Keratinocyte (primary cell): ENCODE results near the gene RCSD1. TPM values are rescaled to one million over a fixed set of nuclear protein-coding genes. Genes with fewer than 3 reads are reported as not detected.

Experiments
- DNase-seq: peaks from one replicate; pipeline ENCODE4 v3.0.0-alpha.2; 2011; ENCODE audit warnings: low read depth, missing footprints, low spot score
- FAIRE-seq: peaks from 2 replicates; lab custom pipeline; 2011; peaks lifted over from hg19 to GRCh38; lab: Jason Lieb, UNC
- H2AFZ ChIP-seq: 2 replicates; pipeline ENCODE4 v1.6.0; 2012; ENCODE audit warnings: low read length, control low read depth, inconsistent platforms; ENCODE audit not compliant: control insufficient read depth
- H3K27ac ChIP-seq: 2 replicates; pipeline ENCODE4 v1.5.1; 2011; ENCODE audit warnings: low read length; ENCODE audit not compliant: control insufficient read depth, insufficient read depth
- H3K27me3 ChIP-seq: 3 replicates; pipeline ENCODE4 v1.6.0; 2011; ENCODE audit warnings: low read length; ENCODE audit not compliant: control insufficient read depth, insufficient read depth; ENCODE audit errors: extremely low read depth
- H3K36me3 ChIP-seq, 2 experiments: 2 replicates in 1 of 2; 3 replicates in 1 of 2; pipeline ENCODE4 v1.5.1; 2011; ENCODE audit warnings: low read length in 2 of 2, mild to moderate bottlenecking in 1 of 2; ENCODE audit not compliant: control insufficient read depth in 2 of 2, insufficient read depth in 2 of 2; ENCODE audit errors: extremely low read depth in 1 of 2
- H3K4me1 ChIP-seq: 3 replicates; pipeline ENCODE4 v1.5.1; 2011; ENCODE audit warnings: low read length; ENCODE audit not compliant: control insufficient read depth, insufficient read depth; ENCODE audit errors: extremely low read depth
- H3K4me2 ChIP-seq: 3 replicates; pipeline ENCODE4 v1.6.0; 2011; ENCODE audit warnings: low read depth, low read length; ENCODE audit not compliant: control insufficient read depth, insufficient read depth; ENCODE audit errors: extremely low read depth
- H3K4me3 ChIP-seq, 3 experiments: fragments of 200-600 bp in 1 of 3; sonication (generic) in 1 of 3; 2 replicates in 2 of 3; 3 replicates in 1 of 3; pipeline ENCODE4 v1.5.1; 2011 to 2016; ENCODE audit warnings: low read length in 3 of 3, mild to moderate bottlenecking in 3 of 3, control low read depth in 2 of 3, inconsistent platforms in 1 of 3, low read depth in 1 of 3, mixed read lengths in 1 of 3, mixed run types in 1 of 3, moderate library complexity in 1 of 3; ENCODE audit not compliant: control insufficient read depth in 2 of 3, insufficient read depth in 2 of 3; ENCODE audit errors: extremely low read depth in 1 of 3
- H3K79me2 ChIP-seq: 2 replicates; pipeline ENCODE4 v1.6.0; 2012; ENCODE audit warnings: low read length; ENCODE audit not compliant: control insufficient read depth, insufficient read depth
- H3K9ac ChIP-seq: 3 replicates; pipeline ENCODE4 v1.6.0; 2011; ENCODE audit warnings: low read length; ENCODE audit not compliant: control insufficient read depth, insufficient read depth; ENCODE audit errors: extremely low read depth
- H3K9me1 ChIP-seq: 3 replicates; pipeline ENCODE4 v1.6.0; 2011; ENCODE audit warnings: low read length; ENCODE audit not compliant: control insufficient read depth, insufficient read depth; ENCODE audit errors: extremely low read depth
- H3K9me3 ChIP-seq: 2 replicates; pipeline ENCODE4 v1.5.1; 2012; ENCODE audit warnings: low read depth, low read length; ENCODE audit not compliant: control insufficient read depth
- H4K20me1 ChIP-seq: 3 replicates; pipeline ENCODE4 v1.6.0; 2011; ENCODE audit warnings: low read length; ENCODE audit not compliant: control insufficient read depth, insufficient read depth; ENCODE audit errors: extremely low read depth
- EZH2 ChIP-seq: IDR thresholded peaks from one replicate; pipeline ENCODE4 v1.6.1; 2012; ENCODE audit warnings: inconsistent platforms, mild to moderate bottlenecking, low read length, moderate library complexity
- dilution Hi-C: fragments of 300-500 bp; cut with MboI; formaldehyde crosslinking; loops from one replicate; pipeline ENCODE4 v1.7.0; 2020; ENCODE audit warnings: low sequenced_read_pairs; ENCODE audit not compliant: extremely low pct_ligation_motif_present
- polyA plus RNA-seq, 5 experiments: library from polyadenylated mRNA; depleted of rRNA in 3 of 5; stranded (reverse) in 3 of 5; stranded (forward) in 1 of 5; unstranded in 1 of 5; fragments of >200 nt; gene quantifications; 1 replicate in 1 of 5; 2 replicates in 3 of 5; 3 replicates in 1 of 5; pipeline versions ENCODE4 v1.2.1 to v1.2.3, GENCODE V29; 2011 to 2012; ENCODE audit warnings: missing spikeins in 2 of 5, low read depth in 1 of 5, low replicate concordance in 1 of 5
- TF ChIP-seq, protein P1 (sequence below), 3 experiments: IDR thresholded peaks in 1 of 3; conservative IDR thresholded peaks in 1 of 3; optimal IDR thresholded peaks in 1 of 3; 2 replicates in 2 of 3; 3 replicates in 1 of 3; pipeline versions ENCODE3 to v1.5.1; 2011; ENCODE audit warnings: low read length in 3 of 3, mild to moderate bottlenecking in 3 of 3, moderate library complexity in 2 of 3, control low read depth in 1 of 3, inconsistent platforms in 1 of 3; ENCODE audit not compliant: insufficient read depth in 2 of 3; ENCODE audit errors: extremely low read depth in 1 of 3

The RCSD1 gene
- polyA plus RNA-seq, 1 donor (not counting 4 experiments of a cell fraction or from before 2014, with no cell fraction given) = 0.03 TPM

DNA sequence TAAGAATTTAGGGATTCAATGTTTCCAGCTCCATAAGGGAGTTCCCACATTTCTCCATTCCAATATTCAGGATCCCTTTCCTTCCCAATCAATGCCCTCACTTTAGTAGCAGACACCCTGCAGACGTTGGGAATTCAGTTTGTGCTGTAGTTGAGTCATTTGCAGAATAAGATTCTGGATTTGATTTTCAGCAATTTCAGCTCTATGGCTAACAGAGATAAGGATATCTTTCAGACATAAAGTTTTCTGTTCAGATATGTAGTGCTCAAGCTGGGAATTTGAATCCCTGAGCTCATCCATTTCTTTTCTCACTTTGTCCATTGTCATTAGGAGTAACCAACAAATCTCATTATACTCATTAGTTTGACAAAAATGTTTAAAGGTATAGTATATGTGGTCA is 104.8 kb downstream of the RCSD1 start:
- H2AFZ ChIP-seq = no peak overlapping the region
- H3K4me2 ChIP-seq = no peak overlapping the region
- H3K27ac ChIP-seq = no peak overlapping the region
- no peaks in the 10 kb centered on the region for H3K27me3 ChIP-seq
- dilution Hi-C loops = no loop called here
- FAIRE-seq (no peak), DNase-seq (no peak)
- H3K4me1 ChIP-seq = no peaks in the 10 kb centered on the region
- H3K4me3 ChIP-seq = no peak overlapping the region
- H3K36me3 ChIP-seq = peaks cover 8 to 17% of the 10 kb centered on the region in 2 experiments
- H3K79me2 ChIP-seq = peaks cover 93% of the 10 kb centered on the region
- H4K20me1 ChIP-seq = peaks cover 7% of the 10 kb centered on the region
- H3K9me3 ChIP-seq = no peaks in the 10 kb centered on the region
- no peak overlapping the region for H3K9ac ChIP-seq
- TF ChIP-seq, protein P1, sequence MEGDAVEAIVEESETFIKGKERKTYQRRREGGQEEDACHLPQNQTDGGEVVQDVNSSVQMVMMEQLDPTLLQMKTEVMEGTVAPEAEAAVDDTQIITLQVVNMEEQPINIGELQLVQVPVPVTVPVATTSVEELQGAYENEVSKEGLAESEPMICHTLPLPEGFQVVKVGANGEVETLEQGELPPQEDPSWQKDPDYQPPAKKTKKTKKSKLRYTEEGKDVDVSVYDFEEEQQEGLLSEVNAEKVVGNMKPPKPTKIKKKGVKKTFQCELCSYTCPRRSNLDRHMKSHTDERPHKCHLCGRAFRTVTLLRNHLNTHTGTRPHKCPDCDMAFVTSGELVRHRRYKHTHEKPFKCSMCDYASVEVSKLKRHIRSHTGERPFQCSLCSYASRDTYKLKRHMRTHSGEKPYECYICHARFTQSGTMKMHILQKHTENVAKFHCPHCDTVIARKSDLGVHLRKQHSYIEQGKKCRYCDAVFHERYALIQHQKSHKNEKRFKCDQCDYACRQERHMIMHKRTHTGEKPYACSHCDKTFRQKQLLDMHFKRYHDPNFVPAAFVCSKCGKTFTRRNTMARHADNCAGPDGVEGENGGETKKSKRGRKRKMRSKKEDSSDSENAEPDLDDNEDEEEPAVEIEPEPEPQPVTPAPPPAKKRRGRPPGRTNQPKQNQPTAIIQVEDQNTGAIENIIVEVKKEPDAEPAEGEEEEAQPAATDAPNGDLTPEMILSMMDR (optimal IDR thresholded peaks at IDR 0.05 in 1 of 3, IDR thresholded peaks at IDR 0.05 in 1 of 3, conservative IDR thresholded peaks at IDR 0.05 in 1 of 3; ENCODE audit: extremely low read depth in 1 of 3, insufficient read depth in 2 of 3, low read length in 3 of 3) = no peak
- TF ChIP-seq EZH2 = no peak
- no peaks in the 10 kb centered on the region for H3K9me1 ChIP-seq

DNA sequence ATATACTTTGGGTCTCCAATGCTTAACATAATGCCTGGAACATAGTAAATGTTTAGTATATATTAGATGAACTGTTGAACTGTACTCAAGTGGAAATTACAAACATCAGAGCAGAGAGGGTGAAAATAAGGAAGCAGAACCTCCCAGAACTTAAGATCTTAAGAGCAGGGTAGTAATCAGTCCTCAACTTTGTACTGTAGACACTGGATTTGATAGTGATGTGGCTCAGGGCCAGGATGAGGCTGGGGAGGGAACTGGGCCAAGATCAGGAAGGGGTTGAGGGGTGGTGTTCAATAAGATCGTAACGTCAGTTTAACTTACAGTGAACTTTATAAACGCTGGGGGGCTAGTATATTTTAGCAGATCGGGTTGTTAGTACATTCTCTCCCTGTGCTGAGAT is 107.1 kb downstream of the RCSD1 start:
- no peak for DNase-seq
- Histone ChIP-seq H3K9me3 (peaks cover 6% of the 10 kb centered on the region), H3K4me3 (no peak overlapping the region), H3K4me1 (no peaks in the 10 kb centered on the region), H3K36me3 (peaks cover 4 to 5% of the 10 kb centered on the region in 2 experiments), H3K79me2 (peaks cover 87% of the 10 kb centered on the region), H3K4me2 (no peak overlapping the region), H4K20me1 (no peaks in the 10 kb centered on the region), H3K27ac (no peak overlapping the region), H3K27me3 (no peaks in the 10 kb centered on the region), H3K9ac (no peak overlapping the region), H2AFZ (no peak overlapping the region), H3K9me1 (no peaks in the 10 kb centered on the region)
- TF ChIP-seq EZH2 = no peak
- TF ChIP-seq, protein P1 (optimal IDR thresholded peaks at IDR 0.05 in 1 of 3, IDR thresholded peaks at IDR 0.05 in 1 of 3, conservative IDR thresholded peaks at IDR 0.05 in 1 of 3; ENCODE audit: extremely low read depth in 1 of 3, insufficient read depth in 2 of 3, low read length in 3 of 3) = no peak
- FAIRE-seq = no peak
- dilution Hi-C loops = no loop called here
